Upper lobe of left lung (tissue), 4 donors: ENCODE measurements around the gene AURKA.

ENCODE experiments used
- CTCF ChIP-seq, 6 experiments: fragments of 450-650 bp in 4 of 6; fragments of 200-600 bp in 2 of 6; sonication (generic) in 2 of 6; IDR thresholded peaks; one replicate each; pipeline ENCODE4 v1.5.1; 2016 to 2019; ENCODE audit warnings: antibody characterized with exemption in 6 of 6
- EP300 ChIP-seq, 4 donors: sonication (generic); formaldehyde crosslinking; IDR thresholded peaks; one replicate each; pipeline ENCODE4 v1.5.1; 2017; ENCODE audit warnings: antibody characterized with exemption in 4 of 4, control low read depth in 2 of 4
- POLR2A ChIP-seq, 4 donors: fragments of 450-650 bp; IDR thresholded peaks; one replicate each; pipeline ENCODE4 v1.5.1; 2016 to 2017; ENCODE audit warnings: antibody characterized with exemption in 4 of 4, mild to moderate bottlenecking in 2 of 4
- POLR2AphosphoS5 ChIP-seq, 2 donors: sonication (generic); formaldehyde crosslinking; IDR thresholded peaks; one replicate each; pipeline ENCODE4 v1.5.1; 2017; ENCODE audit warnings: antibody characterized with exemption in 2 of 2

GRCh38 chr20:56368351-56369134 lies 23.5 kb downstream of the AURKA start:
- no peak for TF ChIP-seq CTCF (IDR thresholded peaks at IDR 0.05)
- TF ChIP-seq POLR2A (IDR thresholded peaks at IDR 0.05) = no peak
- TF ChIP-seq EP300 (IDR thresholded peaks at IDR 0.05) = no peak
- no peak for TF ChIP-seq POLR2AphosphoS5 (IDR thresholded peaks at IDR 0.05)
